DOHH2 (cell line): Measurements from ENCODE around the gene ZNF514.

Source experiments
- H3F3A ChIP-seq: fragments of 200-600 bp; sonication (generic), shearing (Covaris generic); 2 replicates; pipeline ENCODE4 v1.6.0; 2016; ENCODE audit warnings: antibody characterized with exemption, mild to moderate bottlenecking; ENCODE audit not compliant: control insufficient read depth, insufficient read depth
- H3K27ac ChIP-seq: fragments of 200-600 bp; sonication (generic); 2 replicates; pipeline ENCODE4 v1.5.1; 2014; ENCODE audit warnings: low read depth, mild to moderate bottlenecking, low read length, moderate library complexity
- H3K27me3 ChIP-seq: fragments of 200-600 bp; sonication (generic); 2 replicates; pipeline ENCODE4 v1.6.1; 2014; ENCODE audit warnings: mild to moderate bottlenecking, low read length, mixed read lengths; ENCODE audit not compliant: control insufficient read depth
- H3K36me3 ChIP-seq: fragments of 200-600 bp; sonication (generic); 2 replicates; pipeline ENCODE4 v1.6.1; 2014; ENCODE audit warnings: mild to moderate bottlenecking, low read length, moderate library complexity, mixed read lengths; ENCODE audit not compliant: control insufficient read depth
- H3K4me1 ChIP-seq: fragments of 200-600 bp; sonication (generic); 2 replicates; pipeline ENCODE4 v1.6.1; 2014; ENCODE audit warnings: mild to moderate bottlenecking, low read length, mixed read lengths; ENCODE audit not compliant: control insufficient read depth
- H3K4me2 ChIP-seq: fragments of 200-600 bp; sonication (generic); 2 replicates; pipeline ENCODE4 v1.6.0; 2014; ENCODE audit warnings: mild to moderate bottlenecking, low read length, moderate library complexity
- H3K4me3 ChIP-seq: fragments of 200-600 bp; sonication (generic); 2 replicates; pipeline ENCODE4 v1.5.1; 2014; ENCODE audit warnings: mild to moderate bottlenecking, low read length, mixed read lengths
- H3K79me2 ChIP-seq: fragments of 200-600 bp; sonication (generic); 2 replicates; pipeline ENCODE4 v1.6.1; 2014; ENCODE audit warnings: mild to moderate bottlenecking, low read length, mixed read lengths; ENCODE audit not compliant: control insufficient read depth
- H3K9me2 ChIP-seq: fragments of 200-600 bp; sonication (generic); replicated peaks from 2 replicates; pipeline ENCODE4 v1.6.1; 2014; ENCODE audit warnings: mild to moderate bottlenecking, low read length, mixed read lengths; ENCODE audit not compliant: control insufficient read depth
- H3K9me3 ChIP-seq: fragments of 200-600 bp; sonication (generic); 2 replicates; pipeline ENCODE4 v1.6.1; 2014; ENCODE audit warnings: antibody characterized with exemption, low read length, mixed read lengths; ENCODE audit not compliant: control insufficient read depth, insufficient read depth
- H4K20me1 ChIP-seq: fragments of 200-600 bp; sonication (generic); 2 replicates; pipeline ENCODE4 v1.6.0; 2014; ENCODE audit warnings: low read depth, mild to moderate bottlenecking, antibody characterized with exemption, low read length, moderate library complexity; ENCODE audit not compliant: control insufficient read depth, insufficient read depth
- EZH2phosphoT487 ChIP-seq: fragments of 200-600 bp; sonication (generic); IDR thresholded peaks from 2 replicates; pipeline ENCODE4 v1.6.1; 2017; ENCODE audit warnings: borderline replicate concordance, mild to moderate bottlenecking, antibody characterized with exemption, low read length, moderate library complexity, mixed read lengths
- TF ChIP-seq, protein P1 (sequence below): fragments of 200-600 bp; sonication (generic); IDR thresholded peaks from one replicate; pipeline ENCODE4 v1.5.1; 2014; ENCODE audit warnings: antibody characterized with exemption, mild to moderate bottlenecking, low read depth, low read length; ENCODE audit not compliant: poor library complexity, severe bottlenecking

The ZNF514 gene

DNA sequence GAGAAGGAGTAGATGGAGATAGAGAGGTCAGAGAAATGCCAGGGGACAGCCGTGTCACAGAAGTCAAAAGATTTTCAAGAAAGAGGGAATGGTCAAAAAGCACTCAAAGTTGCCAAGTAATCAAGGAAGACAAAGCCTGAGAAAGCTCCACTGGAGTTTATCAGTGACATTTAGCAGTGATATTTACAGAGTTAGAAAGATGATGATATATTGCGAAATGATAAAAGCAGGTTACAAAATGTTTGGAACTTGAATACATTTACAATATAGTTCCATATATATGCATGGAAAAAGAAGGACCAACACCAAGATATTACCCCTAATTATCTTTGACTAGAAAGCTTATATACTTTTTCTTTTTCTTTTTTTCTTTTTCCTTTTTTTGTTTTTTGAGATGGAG is 26.3 kb upstream of the ZNF514 start:
- no peak overlapping the region for H3K27ac ChIP-seq
- H3K4me1 ChIP-seq: no peaks in the 10 kb centered on the region
- no peaks in the 10 kb centered on the region for H3K79me2 ChIP-seq
- no peaks in the 10 kb centered on the region for H3F3A ChIP-seq
- no peaks in the 10 kb centered on the region for H3K9me2 ChIP-seq
- H3K4me3 ChIP-seq: no peak overlapping the region
- peaks cover 12% of the 10 kb centered on the region for H3K36me3 ChIP-seq
- H3K4me2 ChIP-seq: no peak overlapping the region
- TF ChIP-seq EZH2phosphoT487: no peak
- TF ChIP-seq, protein P1, sequence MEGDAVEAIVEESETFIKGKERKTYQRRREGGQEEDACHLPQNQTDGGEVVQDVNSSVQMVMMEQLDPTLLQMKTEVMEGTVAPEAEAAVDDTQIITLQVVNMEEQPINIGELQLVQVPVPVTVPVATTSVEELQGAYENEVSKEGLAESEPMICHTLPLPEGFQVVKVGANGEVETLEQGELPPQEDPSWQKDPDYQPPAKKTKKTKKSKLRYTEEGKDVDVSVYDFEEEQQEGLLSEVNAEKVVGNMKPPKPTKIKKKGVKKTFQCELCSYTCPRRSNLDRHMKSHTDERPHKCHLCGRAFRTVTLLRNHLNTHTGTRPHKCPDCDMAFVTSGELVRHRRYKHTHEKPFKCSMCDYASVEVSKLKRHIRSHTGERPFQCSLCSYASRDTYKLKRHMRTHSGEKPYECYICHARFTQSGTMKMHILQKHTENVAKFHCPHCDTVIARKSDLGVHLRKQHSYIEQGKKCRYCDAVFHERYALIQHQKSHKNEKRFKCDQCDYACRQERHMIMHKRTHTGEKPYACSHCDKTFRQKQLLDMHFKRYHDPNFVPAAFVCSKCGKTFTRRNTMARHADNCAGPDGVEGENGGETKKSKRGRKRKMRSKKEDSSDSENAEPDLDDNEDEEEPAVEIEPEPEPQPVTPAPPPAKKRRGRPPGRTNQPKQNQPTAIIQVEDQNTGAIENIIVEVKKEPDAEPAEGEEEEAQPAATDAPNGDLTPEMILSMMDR: no peak
- H4K20me1 ChIP-seq: no peaks in the 10 kb centered on the region
- no peaks in the 10 kb centered on the region for H3K27me3 ChIP-seq
- H3K9me3 ChIP-seq: no peaks in the 10 kb centered on the region

DNA sequence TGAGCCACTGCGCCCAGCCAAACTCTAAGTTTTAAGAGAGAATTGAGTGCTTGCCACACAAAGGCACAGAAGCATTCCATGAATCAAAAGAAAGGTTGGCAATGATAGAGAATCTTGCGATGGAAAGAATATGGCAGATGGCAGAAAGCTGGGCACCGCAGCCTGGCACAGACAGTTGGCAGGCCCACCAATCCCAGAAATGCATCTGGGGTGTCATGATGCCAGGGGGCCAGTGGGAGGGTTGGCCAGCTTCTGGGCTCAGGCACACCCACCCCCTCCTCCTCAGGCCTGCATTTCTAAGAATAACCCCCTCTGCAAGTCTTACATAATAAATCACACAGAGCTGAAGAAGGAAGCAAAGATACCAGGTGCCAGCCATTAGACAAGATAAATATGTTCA is 25.5 kb upstream of the ZNF514 start:
- Histone ChIP-seq H3K4me2 (no peak overlapping the region), H3K36me3 (peaks cover 16% of the 10 kb centered on the region), H3K27me3 (no peaks in the 10 kb centered on the region), H3K9me3 (no peaks in the 10 kb centered on the region), H4K20me1 (no peaks in the 10 kb centered on the region), H3K4me3 (no peak overlapping the region), H3K4me1 (no peaks in the 10 kb centered on the region), H3K9me2 (no peaks in the 10 kb centered on the region), H3K79me2 (no peaks in the 10 kb centered on the region), H3K27ac (no peak overlapping the region), H3F3A (no peaks in the 10 kb centered on the region)
- no peak for TF ChIP-seq EZH2phosphoT487
- TF ChIP-seq, protein P1: no peak

DNA sequence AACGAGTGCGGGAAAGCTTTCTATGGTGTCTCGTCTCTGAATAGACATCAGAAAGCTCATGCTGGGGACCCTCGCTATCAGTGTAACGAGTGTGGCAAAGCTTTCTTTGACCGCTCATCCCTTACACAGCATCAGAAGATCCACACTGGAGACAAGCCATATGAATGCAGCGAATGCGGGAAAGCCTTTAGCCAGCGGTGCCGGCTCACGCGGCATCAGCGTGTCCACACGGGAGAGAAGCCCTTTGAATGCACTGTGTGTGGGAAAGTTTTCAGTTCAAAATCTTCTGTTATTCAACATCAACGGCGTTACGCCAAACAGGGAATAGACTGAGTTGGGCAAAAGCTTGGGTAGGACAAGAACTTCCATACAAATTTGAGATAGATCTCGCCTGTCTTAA is 22.1 kb upstream of the ZNF514 start:
- H3K27me3 ChIP-seq: no peaks in the 10 kb centered on the region
- H3K79me2 ChIP-seq: no peaks in the 10 kb centered on the region
- no peaks in the 10 kb centered on the region for H3K9me2 ChIP-seq
- H3K4me2 ChIP-seq: no peak overlapping the region
- TF ChIP-seq, protein P1: no peak
- TF ChIP-seq EZH2phosphoT487: no peak
- peaks cover 16% of the 10 kb centered on the region for H3K36me3 ChIP-seq
- H3K27ac ChIP-seq: no peak overlapping the region
- H4K20me1 ChIP-seq: no peaks in the 10 kb centered on the region
- no peaks in the 10 kb centered on the region for H3F3A ChIP-seq
- no peaks in the 10 kb centered on the region for H3K4me1 ChIP-seq
- H3K4me3 ChIP-seq: no peak overlapping the region
- no peaks in the 10 kb centered on the region for H3K9me3 ChIP-seq

DNA sequence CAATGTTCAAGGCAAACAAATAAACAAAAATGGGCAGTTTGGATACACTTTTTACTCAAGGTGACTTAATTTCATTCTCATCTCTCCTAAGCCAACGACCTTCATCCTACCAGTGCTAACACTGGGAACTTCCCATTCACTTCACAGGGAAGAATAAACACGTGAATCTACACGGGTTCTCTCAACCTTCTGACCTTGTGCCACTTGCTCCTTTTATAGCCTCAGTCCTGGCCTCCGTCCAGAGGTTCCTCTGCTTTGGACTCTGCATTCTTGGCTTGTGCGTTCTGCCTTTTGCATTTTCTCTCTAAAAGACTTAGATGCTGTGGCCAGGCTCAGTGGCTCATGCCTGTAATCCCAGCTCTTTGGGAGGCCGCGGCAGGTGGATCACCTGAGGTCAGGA is 19.8 kb upstream of the ZNF514 start:
- H4K20me1 ChIP-seq: no peaks in the 10 kb centered on the region
- no peaks in the 10 kb centered on the region for H3K9me3 ChIP-seq
- H3K9me2 ChIP-seq: no peaks in the 10 kb centered on the region
- H3K36me3 ChIP-seq: peaks cover 16% of the 10 kb centered on the region
- H3K79me2 ChIP-seq: no peaks in the 10 kb centered on the region
- no peaks in the 10 kb centered on the region for H3K27me3 ChIP-seq
- no peak overlapping the region for H3K4me2 ChIP-seq
- no peaks in the 10 kb centered on the region for H3F3A ChIP-seq
- H3K27ac ChIP-seq: no peak overlapping the region
- TF ChIP-seq, protein P1: no peak
- no peak for TF ChIP-seq EZH2phosphoT487
- H3K4me1 ChIP-seq: no peaks in the 10 kb centered on the region
- H3K4me3 ChIP-seq: no peak overlapping the region
